HPDE6-E6E7 (cell line): ENCODE data around the gene PRR22.
"Not testable (repeated sequence)": the region's sequence is repeated elsewhere in the genome, so short reads cannot be mapped to it uniquely, and the experiment has no call there.

Source experiments
- DNase-seq: peaks from one replicate; pipeline ENCODE4 v3.0.0; 2011; ENCODE audit warnings: missing footprints; ENCODE audit errors: extremely low spot score

Gene PRR22

GRCh38 chr19:5751709-5752108 is 32.8 kb downstream of the PRR22 start:
- DNase-seq = no peak

DNA sequence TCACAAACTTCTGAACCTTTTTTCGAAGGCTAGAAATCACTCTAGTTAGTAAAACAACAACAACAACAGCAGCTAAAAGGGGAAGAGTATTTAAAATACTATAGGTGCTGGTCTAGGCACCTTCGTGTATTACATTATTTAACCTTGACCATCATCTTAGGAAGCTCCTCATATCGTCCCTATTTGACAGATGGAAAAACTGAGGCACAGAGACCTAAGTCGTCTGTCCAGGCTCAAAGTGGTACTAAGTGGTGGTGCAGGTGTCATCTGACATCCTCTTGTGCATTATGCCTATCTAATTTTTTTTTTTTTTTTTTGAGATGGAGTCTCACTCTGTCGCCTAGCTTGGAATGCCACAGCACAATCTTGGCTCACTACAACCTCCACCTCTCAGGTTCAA is 35.0 kb downstream of the PRR22 start:
- no peak for DNase-seq

- DNase-seq = not testable (repeated sequence)
Observed at GRCh38 chr19:5748920-5749319, 35.6 kb downstream of the PRR22 start.

GRCh38 chr19:5744999-5745398 is 39.5 kb downstream of the PRR22 start:
- DNase-seq = not testable (repeated sequence)

GRCh38 chr19:5743630-5744029 is 40.9 kb downstream of the PRR22 start:
- DNase-seq = no peak

DNA sequence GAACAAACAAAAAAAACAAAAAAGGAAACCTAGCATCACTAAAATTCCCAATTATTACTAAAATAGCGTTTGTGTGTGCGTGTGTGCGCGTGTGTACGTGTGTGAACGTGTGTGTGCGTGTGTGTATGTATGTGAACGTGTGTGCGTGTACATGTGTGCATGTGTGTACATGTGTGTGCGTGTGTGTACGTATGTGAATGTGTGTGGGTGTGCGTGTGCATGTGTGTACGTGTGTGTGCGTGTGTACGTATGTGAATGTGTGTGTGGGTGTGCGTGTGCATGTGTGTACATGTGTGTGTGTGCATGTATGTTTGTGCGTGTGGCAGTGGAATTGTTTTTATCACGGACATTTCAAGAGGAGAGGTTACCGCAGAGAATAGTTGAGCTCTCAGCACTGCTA is 42.5 kb downstream of the PRR22 start:
- DNase-seq = no peak

DNA sequence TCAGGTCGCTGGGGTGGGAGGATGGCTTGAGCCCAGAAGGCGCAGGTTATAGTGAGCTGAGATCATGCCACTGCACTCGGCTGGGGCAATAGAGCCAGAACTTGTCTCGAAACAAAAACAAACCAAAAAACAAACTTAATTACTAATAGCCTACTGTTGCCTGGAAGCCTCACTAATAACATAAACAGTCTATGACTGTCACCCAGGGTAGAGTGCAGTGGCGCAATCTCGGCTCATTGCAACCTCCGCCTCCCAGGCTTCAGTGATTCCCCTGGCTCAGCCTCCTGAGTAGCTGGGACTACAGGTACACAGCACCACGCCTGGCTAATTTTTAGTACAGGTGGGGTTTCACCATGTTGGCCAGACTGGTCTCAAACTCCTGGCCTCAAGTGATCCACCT is 46.1 kb downstream of the PRR22 start:
- no peak for DNase-seq

DNA sequence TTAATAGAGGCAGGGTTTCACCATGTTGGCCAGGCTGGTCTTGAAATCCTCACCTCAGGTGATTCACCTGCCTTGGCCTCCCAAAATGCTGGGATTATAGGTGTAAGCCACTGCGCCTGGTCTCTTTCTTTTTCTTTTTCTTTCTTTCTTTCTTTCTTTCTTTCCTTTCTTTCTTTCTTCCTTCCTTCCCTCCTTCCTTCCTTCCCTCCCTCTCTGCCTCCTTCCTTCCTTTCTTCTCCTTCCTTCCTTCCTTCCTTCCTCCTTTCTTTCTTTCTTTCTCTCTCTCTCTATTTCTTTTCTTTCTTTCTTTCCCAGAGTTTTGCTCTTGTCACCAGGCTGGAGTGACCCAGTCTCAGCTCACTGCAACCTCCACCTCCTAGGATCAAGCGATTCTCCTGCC is 51.4 kb downstream of the PRR22 start:
- DNase-seq = not testable (repeated sequence)
